ENCODE measurements around the gene SFSWAP. TPM values are rescaled to one million over a fixed set of nuclear protein-coding genes. Genes with fewer than 3 reads are reported as not detected.

The SFSWAP gene
- polyA plus RNA-seq, 2 donors: 20.8 to 27.9 TPM

GRCh38 chr12:131832321-131833231 is 121.7 kb downstream of the SFSWAP start:
- Histone ChIP-seq H3K4me1 (ENCODE audit: control insufficient read depth in 2 of 2, insufficient read depth in 2 of 2, low read length in 1 of 2) (peaks cover 6 to 20% of the 10 kb centered on the region in 2 donors), H3K9me3 (ENCODE audit: control insufficient read depth in 2 of 2, insufficient read depth in 1 of 2, low read depth in 1 of 2, low read length in 1 of 2) (no peaks in the 10 kb centered on the region), H3K4me3 (ENCODE audit: low read depth in 1 of 2, low read length in 2 of 2) (peak overlapping the region in 1 of 2 donors; percentile 25), H3K27me3 (ENCODE audit: control insufficient read depth in 1 of 2, insufficient read depth in 2 of 2, low read length in 2 of 2) (peaks cover 0 to 3% of the 10 kb centered on the region in 2 donors), H3K36me3 (ENCODE audit: control insufficient read depth in 2 of 2, insufficient read depth in 2 of 2, low read length in 1 of 2) (no peaks in the 10 kb centered on the region), H3K27ac (ENCODE audit: low read depth in 2 of 2, low read length in 1 of 2) (peak overlapping the region in 1 of 2 donors; percentile 34)
- 27 to 46% methylated on average over 30 to 31 of the region's 31 CpGs for WGBS, 2 donors

DNA sequence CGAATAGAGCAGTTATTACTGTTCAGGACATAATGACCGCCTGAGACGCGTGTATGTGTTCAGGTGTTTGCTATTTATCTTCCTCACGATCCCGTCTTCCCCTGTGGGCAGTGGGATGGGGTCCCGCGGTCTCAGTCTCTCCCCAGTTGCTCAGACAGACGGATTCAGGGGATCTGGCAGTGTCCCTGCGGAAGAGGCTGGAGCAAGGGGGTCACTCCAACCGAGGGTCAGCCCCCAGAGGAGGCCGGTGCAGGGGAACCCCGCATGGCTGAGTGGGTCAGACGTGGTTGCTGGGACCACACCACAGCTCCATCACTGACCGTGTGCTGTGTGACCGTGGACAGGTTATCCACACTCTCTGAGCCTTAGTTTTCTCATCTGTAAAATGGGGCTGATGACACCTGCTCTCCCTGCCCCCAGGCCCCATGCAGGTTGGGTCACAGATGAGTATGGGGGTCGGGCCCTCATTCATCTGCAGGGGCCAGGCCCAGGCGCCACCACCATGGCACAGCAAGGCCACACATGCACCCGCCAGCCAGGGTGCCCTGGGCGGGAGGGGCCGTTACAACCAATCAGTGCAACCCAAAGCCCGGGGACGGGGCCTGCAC is 122.5 kb downstream of the SFSWAP start:
- Histone ChIP-seq H3K27me3 (ENCODE audit: control insufficient read depth in 1 of 2, insufficient read depth in 2 of 2, low read length in 2 of 2) (peaks cover 0 to 3% of the 10 kb centered on the region in 2 donors), H3K4me1 (ENCODE audit: control insufficient read depth in 2 of 2, insufficient read depth in 2 of 2, low read length in 1 of 2) (peaks cover 6 to 20% of the 10 kb centered on the region in 2 donors), H3K4me3 (ENCODE audit: low read depth in 1 of 2, low read length in 2 of 2) (no peak overlapping the region), H3K36me3 (ENCODE audit: control insufficient read depth in 2 of 2, insufficient read depth in 2 of 2, low read length in 1 of 2) (no peaks in the 10 kb centered on the region), H3K27ac (ENCODE audit: low read depth in 2 of 2, low read length in 1 of 2) (no peak overlapping the region), H3K9me3 (ENCODE audit: control insufficient read depth in 2 of 2, insufficient read depth in 1 of 2, low read depth in 1 of 2, low read length in 1 of 2) (no peaks in the 10 kb centered on the region)
- 72 to 78% methylated on average over 23 of the region's 23 CpGs for WGBS, 2 donors

- Histone ChIP-seq H3K27ac (ENCODE audit: low read depth in 2 of 2, low read length in 1 of 2) (no peak overlapping the region), H3K27me3 (ENCODE audit: control insufficient read depth in 1 of 2, insufficient read depth in 2 of 2, low read length in 2 of 2) (peaks cover 0 to 3% of the 10 kb centered on the region in 2 donors), H3K36me3 (ENCODE audit: control insufficient read depth in 2 of 2, insufficient read depth in 2 of 2, low read length in 1 of 2) (no peaks in the 10 kb centered on the region), H3K4me3 (ENCODE audit: low read depth in 1 of 2, low read length in 2 of 2) (no peak overlapping the region), H3K4me1 (ENCODE audit: control insufficient read depth in 2 of 2, insufficient read depth in 2 of 2, low read length in 1 of 2) (peaks cover 6 to 20% of the 10 kb centered on the region in 2 donors), H3K9me3 (ENCODE audit: control insufficient read depth in 2 of 2, insufficient read depth in 1 of 2, low read depth in 1 of 2, low read length in 1 of 2) (no peaks in the 10 kb centered on the region)
- 48 to 56% methylated on average over 21 to 23 of the region's 23 CpGs for WGBS, 2 donors
Observed at GRCh38 chr12:131833896-131834641, 123.2 kb downstream of the SFSWAP start.

GRCh38 chr12:131834798-131835615 is 124.1 kb downstream of the SFSWAP start:
- peaks cover 0 to 3% of the 10 kb centered on the region in 2 donors for H3K27me3 ChIP-seq (ENCODE audit: control insufficient read depth in 1 of 2, insufficient read depth in 2 of 2, low read length in 2 of 2)
- H3K36me3 ChIP-seq (ENCODE audit: control insufficient read depth in 2 of 2, insufficient read depth in 2 of 2, low read length in 1 of 2): no peaks in the 10 kb centered on the region
- peaks cover 3 to 20% of the 10 kb centered on the region in 2 donors for H3K4me1 ChIP-seq (ENCODE audit: control insufficient read depth in 2 of 2, insufficient read depth in 2 of 2, low read length in 1 of 2)
- no peak overlapping the region for H3K4me3 ChIP-seq (ENCODE audit: low read depth in 1 of 2, low read length in 2 of 2)
- H3K9me3 ChIP-seq (ENCODE audit: control insufficient read depth in 2 of 2, insufficient read depth in 1 of 2, low read depth in 1 of 2, low read length in 1 of 2): no peaks in the 10 kb centered on the region
- 56 to 58% methylated on average over 19 to 20 of the region's 20 CpGs for WGBS, 2 donors
- H3K27ac ChIP-seq (ENCODE audit: low read depth in 2 of 2, low read length in 1 of 2): no peak overlapping the region

- H3K36me3 ChIP-seq (ENCODE audit: control insufficient read depth in 2 of 2, insufficient read depth in 2 of 2, low read length in 1 of 2): no peaks in the 10 kb centered on the region
- peaks cover 0 to under 1% of the 10 kb centered on the region in 2 donors for H3K27me3 ChIP-seq (ENCODE audit: control insufficient read depth in 1 of 2, insufficient read depth in 2 of 2, low read length in 2 of 2)
- H3K27ac ChIP-seq (ENCODE audit: low read depth in 2 of 2, low read length in 1 of 2): no peak overlapping the region
- H3K4me3 ChIP-seq (ENCODE audit: low read depth in 1 of 2, low read length in 2 of 2): no peak overlapping the region
- no peaks in the 10 kb centered on the region for H3K9me3 ChIP-seq (ENCODE audit: control insufficient read depth in 2 of 2, insufficient read depth in 1 of 2, low read depth in 1 of 2, low read length in 1 of 2)
- WGBS, 2 donors: 74 to 78% methylated on average over 7 of the region's 7 CpGs
- H3K4me1 ChIP-seq (ENCODE audit: control insufficient read depth in 2 of 2, insufficient read depth in 2 of 2, low read length in 1 of 2): peaks cover 3 to 17% of the 10 kb centered on the region in 2 donors
Observed at GRCh38 chr12:131835616-131836171, 124.8 kb downstream of the SFSWAP start.

DNA sequence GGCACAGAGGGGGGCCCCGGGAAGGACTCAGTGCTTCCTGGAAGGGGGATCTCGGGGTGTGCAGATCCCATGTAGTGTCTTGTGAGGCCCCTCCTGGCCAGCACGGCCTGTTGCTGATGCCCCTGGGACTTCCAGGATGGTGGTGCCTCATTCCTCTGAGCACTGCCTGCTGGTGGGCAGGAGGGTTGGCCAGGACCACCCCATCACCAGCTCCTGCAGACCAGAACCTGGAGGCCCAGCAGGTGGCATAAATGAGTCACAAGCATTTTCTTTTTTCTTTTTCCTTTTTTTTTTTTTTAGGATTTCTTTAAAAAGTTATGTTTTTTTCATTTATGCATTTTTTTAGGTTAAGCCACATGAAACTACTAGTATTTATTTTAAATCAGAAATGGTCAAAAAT is 125.3 kb downstream of the SFSWAP start:
- no peaks in the 10 kb centered on the region for H3K27me3 ChIP-seq (ENCODE audit: control insufficient read depth in 1 of 2, insufficient read depth in 2 of 2, low read length in 2 of 2)
- H3K4me1 ChIP-seq (ENCODE audit: control insufficient read depth in 2 of 2, insufficient read depth in 2 of 2, low read length in 1 of 2): peaks cover 3 to 14% of the 10 kb centered on the region in 2 donors
- H3K27ac ChIP-seq (ENCODE audit: low read depth in 2 of 2, low read length in 1 of 2): no peak overlapping the region
- no peak overlapping the region for H3K4me3 ChIP-seq (ENCODE audit: low read depth in 1 of 2, low read length in 2 of 2)
- H3K36me3 ChIP-seq (ENCODE audit: control insufficient read depth in 2 of 2, insufficient read depth in 2 of 2, low read length in 1 of 2): no peaks in the 10 kb centered on the region
- H3K9me3 ChIP-seq (ENCODE audit: control insufficient read depth in 2 of 2, insufficient read depth in 1 of 2, low read depth in 1 of 2, low read length in 1 of 2): no peaks in the 10 kb centered on the region
- WGBS, 2 donors: 54 to 60% methylated on average over 3 of the region's 3 CpGs

GRCh38 chr12:131836714-131837397 is 126.0 kb downstream of the SFSWAP start:
- no peak overlapping the region for H3K4me3 ChIP-seq (ENCODE audit: low read depth in 1 of 2, low read length in 2 of 2)
- H3K36me3 ChIP-seq (ENCODE audit: control insufficient read depth in 2 of 2, insufficient read depth in 2 of 2, low read length in 1 of 2): no peaks in the 10 kb centered on the region
- H3K27ac ChIP-seq (ENCODE audit: low read depth in 2 of 2, low read length in 1 of 2): no peak overlapping the region
- H3K27me3 ChIP-seq (ENCODE audit: control insufficient read depth in 1 of 2, insufficient read depth in 2 of 2, low read length in 2 of 2): no peaks in the 10 kb centered on the region
- WGBS, 2 donors: 72 to 80% methylated on average over 13 of the region's 13 CpGs
- no peaks in the 10 kb centered on the region for H3K9me3 ChIP-seq (ENCODE audit: control insufficient read depth in 2 of 2, insufficient read depth in 1 of 2, low read depth in 1 of 2, low read length in 1 of 2)
- H3K4me1 ChIP-seq (ENCODE audit: control insufficient read depth in 2 of 2, insufficient read depth in 2 of 2, low read length in 1 of 2): peaks cover 0 to 11% of the 10 kb centered on the region in 2 donors

- Histone ChIP-seq H3K36me3 (ENCODE audit: control insufficient read depth in 2 of 2, insufficient read depth in 2 of 2, low read length in 1 of 2) (no peaks in the 10 kb centered on the region), H3K9me3 (ENCODE audit: control insufficient read depth in 2 of 2, insufficient read depth in 1 of 2, low read depth in 1 of 2, low read length in 1 of 2) (no peaks in the 10 kb centered on the region), H3K4me3 (ENCODE audit: low read depth in 1 of 2, low read length in 2 of 2) (no peak overlapping the region), H3K4me1 (ENCODE audit: control insufficient read depth in 2 of 2, insufficient read depth in 2 of 2, low read length in 1 of 2) (no peaks in the 10 kb centered on the region), H3K27me3 (ENCODE audit: control insufficient read depth in 1 of 2, insufficient read depth in 2 of 2, low read length in 2 of 2) (no peaks in the 10 kb centered on the region), H3K27ac (ENCODE audit: low read depth in 2 of 2, low read length in 1 of 2) (no peak overlapping the region)
- WGBS, 2 donors: 84 to 90% methylated on average over 44 to 46 of the region's 46 CpGs
Observed at GRCh38 chr12:131840643-131841416, 129.9 kb downstream of the SFSWAP start.

Measured in esophagus (tissue), 2 donors.